Measurements from ENCODE around the gene SHBG.
"Not testable (repeated sequence)": the region's sequence is repeated elsewhere in the genome, so short reads cannot be mapped to it uniquely, and the experiment has no call there.

SHBG gene

GRCh38 chr17:7631398-7632380 lies 1.8 kb downstream of the SHBG start:
- POLR2A ChIA-PET, result interaction anchor here (1.3 to 11.9 kb wide), 4 partner anchors 17 to 54 kb away, joined by 4 to 236 read pairs (median 6); partner anchors contain the start of genes FXR2, MPDU1, TP53 and WRAP53

GRCh38 chr17:7632492-7632894 lies 2.6 kb downstream of the SHBG start:
- peak; percentile 68 for DNase-seq (ENCODE audit: extremely low spot score)
- TF ChIP-seq FOXA1 (IDR thresholded peaks at IDR 0.05) (no peak), ARNT (IDR thresholded peaks at IDR 0.05) (no peak), CTBP1 (IDR thresholded peaks at IDR 0.05; ENCODE audit: borderline replicate concordance) (no peak), TARDBP (IDR thresholded peaks at IDR 0.05) (no peak), SP1 (IDR thresholded peaks at IDR 0.05) (no peak), L3MBTL2 (conservative IDR thresholded peaks at IDR 0.05) (no peak), SUZ12 (IDR thresholded peaks at IDR 0.05) (no peak), ZNF384 (IDR thresholded peaks at IDR 0.05) (peak; percentile 62)
- POLR2A ChIA-PET, result interaction anchor here (1.0 to 11.9 kb wide), 5 partner anchors 17 to 72 kb away, joined by 3 to 236 read pairs (median 4); partner anchors contain the start of genes EFNB3, FXR2, MPDU1 and TP53
- CTCF ChIA-PET, result interaction anchor here (0.6 to 7.6 kb wide), 10 partner anchors 10 to 246 kb away, joined by 3 to 81 read pairs (median 4); partner anchors contain the start of genes ATP1B2, DNAH2, EFNB3 and TP53

More at GRCh38 chr17:7631398-7632380, 1.8 kb downstream of the SHBG start:
- DNase-seq (ENCODE audit: extremely low spot score), result peak; percentile 3
- CTCF ChIA-PET, result interaction anchor here (0.6 to 7.6 kb wide), 7 partner anchors 11 to 85 kb away, joined by 3 to 81 read pairs (median 5); partner anchors contain the start of genes ATP1B2, DNAH2, TP53 and WRAP53
- TF ChIP-seq PKNOX1 (IDR thresholded peaks at IDR 0.05), result no peak
- TF ChIP-seq SP1 (IDR thresholded peaks at IDR 0.05), result no peak
- no peak for TF ChIP-seq ARNT (IDR thresholded peaks at IDR 0.05)

DNA sequence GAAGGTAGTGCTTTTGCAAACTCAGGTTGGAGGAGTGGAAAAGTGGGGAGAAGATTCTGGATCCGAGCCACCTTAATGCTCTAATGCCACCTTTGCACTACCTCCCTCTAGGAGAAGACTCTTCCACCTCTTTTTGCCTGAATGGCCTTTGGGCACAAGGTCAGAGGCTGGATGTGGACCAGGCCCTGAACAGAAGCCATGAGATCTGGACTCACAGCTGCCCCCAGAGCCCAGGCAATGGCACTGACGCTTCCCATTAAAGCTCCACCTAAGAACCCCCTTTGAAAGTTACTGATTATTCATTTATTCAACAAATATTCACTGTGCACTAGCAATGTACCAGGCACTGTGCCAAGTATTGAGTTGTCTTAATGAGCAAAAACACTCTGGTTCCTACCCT lies 3.2 kb downstream of the SHBG start:
- ChIA-PET POLR2A (interaction anchor here (1.0 to 11.9 kb wide), 5 partner anchors 18 to 72 kb away, joined by 3 to 236 read pairs (median 4); partner anchors contain the start of genes EFNB3, FXR2, MPDU1 and TP53), CTCF (interaction anchor here (0.6 to 7.6 kb wide), 10 partner anchors 9 to 245 kb away, joined by 3 to 81 read pairs (median 4); partner anchors contain the start of genes ATP1B2, DNAH2, EFNB3 and TP53)
- TF ChIP-seq NFRKB (IDR thresholded peaks at IDR 0.05) (no peak), SP1 (IDR thresholded peaks at IDR 0.05) (no peak)
- peak; percentile 11 for DNase-seq (ENCODE audit: extremely low spot score)

GRCh38 chr17:7634384-7634783 lies 4.4 kb downstream of the SHBG start:
- DNase-seq (ENCODE audit: extremely low spot score), result peak; percentile 68
- CTCF ChIA-PET, result interaction anchor here (1.4 to 7.6 kb wide), 2 partner anchors 17 to 54 kb away, joined by 6 to 81 read pairs; partner anchors contain the start of genes ATP1B2, TP53 and WRAP53
- POLR2A ChIA-PET, result interaction anchor here (1.0 to 11.9 kb wide), 4 partner anchors 16 to 83 kb away, joined by 3 to 236 read pairs (median 4); partner anchors contain the start of genes ATP1B2, DNAH2, TP53 and WRAP53
- TF ChIP-seq LEF1 (IDR thresholded peaks at IDR 0.05; ENCODE audit: borderline replicate concordance) (no peak), PKNOX1 (IDR thresholded peaks at IDR 0.05) (no peak), ELF4 (IDR thresholded peaks at IDR 0.05) (no peak), CTBP1 (IDR thresholded peaks at IDR 0.05; ENCODE audit: borderline replicate concordance) (no peak), FOXM1 (IDR thresholded peaks at IDR 0.05; ENCODE audit: borderline replicate concordance) (no peak), L3MBTL2 (conservative IDR thresholded peaks at IDR 0.05) (no peak), NFRKB (IDR thresholded peaks at IDR 0.05) (no peak), SUZ12 (IDR thresholded peaks at IDR 0.05) (no peak), ZNF384 (IDR thresholded peaks at IDR 0.05) (no peak), FOXA1 (IDR thresholded peaks at IDR 0.05) (no peak), FOXK2 (IDR thresholded peaks at IDR 0.05) (no peak), SP1 (IDR thresholded peaks at IDR 0.05) (no peak), ARNT (IDR thresholded peaks at IDR 0.05) (no peak), BHLHE40 (IDR thresholded peaks at IDR 0.05; ENCODE audit: borderline replicate concordance) (no peak), TARDBP (IDR thresholded peaks at IDR 0.05) (no peak), HDGF (IDR thresholded peaks at IDR 0.05; ENCODE audit: borderline replicate concordance) (no peak)

DNA sequence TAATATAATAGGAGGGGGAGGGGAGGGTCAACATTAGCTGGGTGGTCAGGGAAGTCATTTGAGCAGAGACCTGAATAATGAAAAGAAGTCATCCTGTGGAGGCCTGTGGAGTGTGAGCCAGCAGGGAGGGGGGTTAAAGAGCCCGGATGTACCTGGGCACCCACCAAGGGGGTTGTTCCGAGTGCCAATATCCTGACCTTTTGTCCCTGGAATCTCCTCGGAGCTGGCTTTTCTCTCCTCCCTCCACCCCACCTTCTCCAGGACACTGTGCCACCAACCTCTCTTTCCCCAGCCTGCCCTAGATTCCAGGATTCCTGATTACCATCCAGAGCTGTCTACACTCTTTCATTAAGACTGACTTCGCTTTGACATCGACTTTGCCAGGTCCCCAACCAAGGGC lies 6.2 kb downstream of the SHBG start:
- POLR2A ChIA-PET, result interaction anchor here (1.2 to 11.9 kb wide), 3 partner anchors 8 to 50 kb away, joined by 4 to 236 read pairs (median 6); partner anchors contain the start of genes ATP1B2, SAT2, TP53 and WRAP53
- CTCF ChIA-PET, result interaction anchor here (0.7 to 7.6 kb wide), 2 partner anchors 9 to 52 kb away, joined by 3 to 81 read pairs; partner anchors contain the start of genes SAT2, TP53 and WRAP53
- DNase-seq (ENCODE audit: extremely low spot score), result peak; percentile 4
- TF ChIP-seq ARNT (IDR thresholded peaks at IDR 0.05), result no peak

DNA sequence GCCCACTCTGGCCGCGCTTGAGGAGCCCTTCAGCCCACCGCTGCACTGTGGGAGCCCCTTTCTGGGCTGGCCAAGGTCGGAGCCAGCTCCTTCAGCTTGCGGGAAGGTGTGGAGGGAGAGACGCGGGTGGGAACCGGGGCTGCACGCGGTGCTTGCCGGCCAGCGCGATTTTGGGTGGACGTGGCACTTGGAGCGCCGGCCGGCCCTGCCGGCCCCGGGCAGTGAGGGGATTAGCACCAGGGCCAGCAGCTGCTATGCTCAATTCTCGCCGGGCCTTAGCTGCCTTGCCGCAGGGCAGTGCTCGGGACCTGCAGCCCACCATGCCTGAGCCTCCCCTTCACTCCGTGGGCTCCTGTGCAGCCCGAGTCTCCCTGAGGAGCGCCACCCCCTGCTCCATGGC lies 10.8 kb downstream of the SHBG start:
- ChIA-PET POLR2A (interaction anchor here (2.0 to 3.7 kb wide), 2 partner anchors 10 to 47 kb away, joined by 12 to 15 read pairs; partner anchors contain the start of genes ATP1B2, TP53 and WRAP53), CTCF (no interaction called here)

GRCh38 chr17:7641635-7642034 lies 11.7 kb downstream of the SHBG start:
- ChIA-PET CTCF (interaction anchor here (1.1 kb wide), 1 partner anchor 9 kb away, joined by 5 read pairs; no protein-coding TSS in a partner anchor), POLR2A (interaction anchor here (2.0 to 3.7 kb wide), 2 partner anchors 9 to 46 kb away, joined by 12 to 15 read pairs; partner anchors contain the start of genes ATP1B2, TP53 and WRAP53)
- not testable (repeated sequence) for DNase-seq (ENCODE audit: extremely low spot score)

More for the DNA sequence above, 10.8 kb downstream of the SHBG start:
- TF ChIP-seq HDGF (IDR thresholded peaks at IDR 0.05; ENCODE audit: borderline replicate concordance) (no peak), PKNOX1 (IDR thresholded peaks at IDR 0.05) (no peak), FOXM1 (IDR thresholded peaks at IDR 0.05; ENCODE audit: borderline replicate concordance) (no peak), CTBP1 (IDR thresholded peaks at IDR 0.05; ENCODE audit: borderline replicate concordance) (no peak), ELF4 (IDR thresholded peaks at IDR 0.05) (no peak), LEF1 (IDR thresholded peaks at IDR 0.05; ENCODE audit: borderline replicate concordance) (no peak), SP1 (IDR thresholded peaks at IDR 0.05) (no peak)
- DNase-seq (ENCODE audit: extremely low spot score), result no peak
